ENCODE results near the gene RNASEH2A. TPM values are rescaled to one million over a fixed set of nuclear protein-coding genes. Genes with fewer than 3 reads are reported as not detected.
"Not testable (repeated sequence)": the region's sequence is repeated elsewhere in the genome, so short reads cannot be mapped to it uniquely, and the experiment has no call there.

Gene RNASEH2A
- polyA plus RNA-seq, 1 experiment, result 11.7 TPM

GRCh38 chr19:12794196-12794941 is 12.0 kb upstream of the RNASEH2A start:
- Histone ChIP-seq H3K9me3 (ENCODE audit: control insufficient read depth, insufficient read depth, low read length) (peaks cover 10% of the 10 kb centered on the region; the same call in 1 of the 2 replicates), H3K27me3 (ENCODE audit: control insufficient read depth, insufficient read depth, low read length) (no peaks in the 10 kb centered on the region), H3K4me3 (ENCODE audit: low read depth, low read length) (peak overlapping the region; percentile 99), H3K27ac (ENCODE audit: low read depth, low read length) (peak overlapping the region; percentile 90)
- ChIA-PET CTCF (interaction anchor here (0.6 to 12.2 kb wide), 6 partner anchors 19 to 806 kb away, joined by 6 to 410 read pairs (median 13); partner anchors contain the start of gene HOOK2), POLR2A (interaction anchor here (0.6 to 4.5 kb wide), 4 partner anchors 12 to 71 kb away, joined by 3 to 157 read pairs (median 16); partner anchors contain the start of genes RNASEH2A and TNPO2)
- TF ChIP-seq CTCF (IDR thresholded peaks at IDR 0.05; ENCODE audit: low read depth, low read length), result no peak
- DNase-seq (ENCODE audit: low read depth, low spot score), result no peak

GRCh38 chr19:12794971-12795381 is 11.4 kb upstream of the RNASEH2A start:
- Histone ChIP-seq H3K27ac (ENCODE audit: low read depth, low read length) (no peak overlapping the region), H3K27me3 (ENCODE audit: control insufficient read depth, insufficient read depth, low read length) (no peaks in the 10 kb centered on the region), H3K9me3 (ENCODE audit: control insufficient read depth, insufficient read depth, low read length) (peaks cover 10% of the 10 kb centered on the region; the same call in 1 of the 2 replicates), H3K4me3 (ENCODE audit: low read depth, low read length) (no peak overlapping the region)
- ChIA-PET POLR2A (interaction anchor here (0.6 to 4.1 kb wide), 6 partner anchors 11 to 72 kb away, joined by 3 to 25 read pairs (median 9); partner anchors contain the start of genes RNASEH2A and TNPO2), CTCF (interaction anchor here (0.6 to 12.2 kb wide), 6 partner anchors 19 to 806 kb away, joined by 6 to 410 read pairs (median 32); partner anchors contain the start of gene HOOK2)
- no peak for DNase-seq (ENCODE audit: low read depth, low spot score)
- TF ChIP-seq CTCF (IDR thresholded peaks at IDR 0.05; ENCODE audit: low read depth, low read length), result no peak

GRCh38 chr19:12796146-12797071 is 10.0 kb upstream of the RNASEH2A start:
- no peak overlapping the region for H3K4me3 ChIP-seq (ENCODE audit: low read depth, low read length)
- peak overlapping the region; percentile 39 for H3K27ac ChIP-seq (ENCODE audit: low read depth, low read length)
- POLR2A ChIA-PET, result interaction anchor here (1.4 to 2.4 kb wide), 4 partner anchors 10 to 36 kb away, joined by 4 to 16 read pairs (median 9); partner anchors contain the start of gene RNASEH2A
- no peak for DNase-seq (ENCODE audit: low read depth, low spot score)
- CTCF ChIA-PET, result interaction anchor here (0.6 to 12.2 kb wide), 23 partner anchors 8 to 232 kb away, joined by 3 to 410 read pairs (median 3); partner anchors contain the start of genes HOOK2 and RNASEH2A
- peak; percentile 96 for TF ChIP-seq CTCF (IDR thresholded peaks at IDR 0.05; ENCODE audit: low read depth, low read length)
- H3K9me3 ChIP-seq (ENCODE audit: control insufficient read depth, insufficient read depth, low read length), result peaks cover 10% of the 10 kb centered on the region; the same call in 1 of the 2 replicates
- H3K27me3 ChIP-seq (ENCODE audit: control insufficient read depth, insufficient read depth, low read length), result no peaks in the 10 kb centered on the region

GRCh38 chr19:12797141-12797587 is 9.2 kb upstream of the RNASEH2A start:
- no peak for TF ChIP-seq CTCF (IDR thresholded peaks at IDR 0.05; ENCODE audit: low read depth, low read length)
- H3K4me3 ChIP-seq (ENCODE audit: low read depth, low read length), result no peak overlapping the region
- H3K27me3 ChIP-seq (ENCODE audit: control insufficient read depth, insufficient read depth, low read length), result no peaks in the 10 kb centered on the region
- no peak for DNase-seq (ENCODE audit: low read depth, low spot score)
- POLR2A ChIA-PET, result interaction anchor here (2.4 kb wide), 1 partner anchor 19 kb away, joined by 16 read pairs; no protein-coding TSS in a partner anchor
- CTCF ChIA-PET, result interaction anchor here (0.6 to 12.2 kb wide), 11 partner anchors 9 to 1244 kb away, joined by 3 to 410 read pairs (median 11); partner anchors contain the start of genes HOOK2 and RNASEH2A
- H3K27ac ChIP-seq (ENCODE audit: low read depth, low read length), result no peak overlapping the region
- H3K9me3 ChIP-seq (ENCODE audit: control insufficient read depth, insufficient read depth, low read length), result peaks cover 7% of the 10 kb centered on the region; the same call in 1 of the 2 replicates

- H3K4me3 ChIP-seq (ENCODE audit: low read depth, low read length); POLR2A ChIA-PET; H3K27me3 ChIP-seq (ENCODE audit: control insufficient read depth, insufficient read depth, low read length); H3K9me3 ChIP-seq (ENCODE audit: control insufficient read depth, insufficient read depth, low read length); H3K27ac ChIP-seq (ENCODE audit: low read depth, low read length); DNase-seq (ENCODE audit: low read depth, low spot score): not testable (repeated sequence)
- CTCF ChIA-PET, result interaction anchor here (0.6 to 12.2 kb wide), 10 partner anchors 8 to 1243 kb away, joined by 3 to 410 read pairs (median 12); partner anchors contain the start of genes GCDH, HOOK2 and RNASEH2A
Measured at GRCh38 chr19:12797607-12798006, 8.8 kb upstream of the RNASEH2A start.

All from AG04450 (cell line).